Liver (tissue), 9 donors: ENCODE measurements around the gene MLLT3. TPM values are rescaled to one million over a fixed set of nuclear protein-coding genes. Genes with fewer than 3 reads are reported as not detected.

Source experiments
- DNase-seq: peaks from one replicate; pipeline ENCODE4 v3.0.0-alpha.2; 2017; ENCODE audit warnings: low spot score
- H3K27ac ChIP-seq, 2 donors: one replicate each; pipeline ENCODE4 v1.7.0; 2013; ENCODE audit warnings: inconsistent platforms in 2 of 2, low read length in 2 of 2, control low read depth in 1 of 2, low read depth in 1 of 2, mild to moderate bottlenecking in 1 of 2
- H3K27me3 ChIP-seq, 4 donors: one replicate each; pipeline versions ENCODE4 v1.6.1 to v1.7.0; 2013; ENCODE audit warnings: low read length in 3 of 4, inconsistent platforms in 1 of 4, mild to moderate bottlenecking in 1 of 4, moderate library complexity in 1 of 4; ENCODE audit not compliant: control insufficient read depth in 4 of 4, insufficient read depth in 4 of 4
- H3K36me3 ChIP-seq, 4 donors: one replicate each; pipeline versions ENCODE4 v1.6.1 to v1.7.0; 2013; ENCODE audit warnings: low read length in 3 of 4, mild to moderate bottlenecking in 3 of 4, low read depth in 1 of 4, moderate library complexity in 1 of 4; ENCODE audit not compliant: control insufficient read depth in 4 of 4, insufficient read depth in 3 of 4
- H3K4me1 ChIP-seq, 4 donors: one replicate each; pipeline versions ENCODE4 v1.6.1 to v1.7.0; 2013; ENCODE audit warnings: low read length in 3 of 4, mild to moderate bottlenecking in 3 of 4, moderate library complexity in 1 of 4; ENCODE audit not compliant: control insufficient read depth in 4 of 4, insufficient read depth in 4 of 4
- H3K4me3 ChIP-seq, 3 donors: one replicate each; pipeline versions ENCODE4 v1.6.1 to v1.7.0; 2013; ENCODE audit warnings: low read length in 3 of 3, control low read depth in 1 of 3, low read depth in 1 of 3, mild to moderate bottlenecking in 1 of 3
- H3K9ac ChIP-seq, 2 donors: one replicate each; pipeline ENCODE4 v1.7.0; 2013; ENCODE audit warnings: low read length in 2 of 2, mild to moderate bottlenecking in 2 of 2, moderate library complexity in 2 of 2, control low read depth in 1 of 2, low read depth in 1 of 2
- H3K9me3 ChIP-seq, 4 donors: one replicate each; pipeline versions ENCODE4 v1.6.1 to v1.7.0; 2013; ENCODE audit warnings: low read length in 3 of 4; ENCODE audit not compliant: control insufficient read depth in 4 of 4
- CTCF ChIP-seq: fragments of 150-350 bp; IDR thresholded peaks from 2 replicates; pipeline ENCODE4 v1.5.1; 2017; ENCODE audit warnings: improper control_type of control experiment, low read depth, low read length; ENCODE audit not compliant: missing input control
- EGR1 ChIP-seq, 2 donors: IDR thresholded peaks; 2 replicates each; pipeline ENCODE4 v1.6.1; 2016 to 2018; ENCODE audit warnings: antibody characterized with exemption in 2 of 2, low read depth in 2 of 2
- FOXA2 ChIP-seq: IDR thresholded peaks from 2 replicates; pipeline ENCODE4 v1.6.1; 2016; ENCODE audit warnings: antibody characterized with exemption
- GABPA ChIP-seq, 2 donors: IDR thresholded peaks in 1 of 2; conservative IDR thresholded peaks in 1 of 2; 2 replicates each; pipeline ENCODE4 v1.6.1; 2016; ENCODE audit warnings: antibody characterized with exemption in 2 of 2, mild to moderate bottlenecking in 1 of 2, moderate library complexity in 1 of 2
- HNF4A ChIP-seq, 2 donors: conservative IDR thresholded peaks; 2 replicates each; pipeline ENCODE4 v1.6.1; 2016; ENCODE audit warnings: antibody characterized with exemption in 2 of 2, mild to moderate bottlenecking in 2 of 2
- HNF4G ChIP-seq: IDR thresholded peaks from 2 replicates; pipeline ENCODE4 v1.6.1; 2016; ENCODE audit warnings: antibody characterized with exemption
- JUND ChIP-seq, 2 donors: IDR thresholded peaks; 2 replicates each; pipeline ENCODE4 v1.6.1; 2016; ENCODE audit warnings: antibody characterized with exemption in 2 of 2
- MAX ChIP-seq: IDR thresholded peaks from 2 replicates; pipeline ENCODE4 v1.6.1; 2016; ENCODE audit warnings: antibody characterized with exemption
- NR2F2 ChIP-seq: IDR thresholded peaks from 2 replicates; pipeline ENCODE4 v1.6.1; 2016; ENCODE audit warnings: antibody characterized with exemption
- RAD21 ChIP-seq, 2 donors: IDR thresholded peaks; 2 replicates each; pipeline ENCODE4 v1.6.1; 2016; ENCODE audit warnings: antibody characterized with exemption in 2 of 2, mild to moderate bottlenecking in 2 of 2
- REST ChIP-seq: IDR thresholded peaks from 2 replicates; pipeline ENCODE4 v1.6.1; 2016; ENCODE audit warnings: antibody characterized with exemption, mild to moderate bottlenecking
- RXRA ChIP-seq, 2 donors: IDR thresholded peaks; 2 replicates each; pipeline ENCODE4 v1.6.1; 2017 to 2018; ENCODE audit warnings: antibody characterized with exemption in 2 of 2, mild to moderate bottlenecking in 1 of 2
- SP1 ChIP-seq: IDR thresholded peaks from 2 replicates; pipeline ENCODE4 v1.6.1; 2018; ENCODE audit warnings: antibody characterized with exemption, mild to moderate bottlenecking
- TAF1 ChIP-seq: conservative IDR thresholded peaks from 2 replicates; pipeline ENCODE4 v1.6.1; 2016; ENCODE audit warnings: antibody characterized with exemption, mild to moderate bottlenecking
- YY1 ChIP-seq: IDR thresholded peaks from 2 replicates; pipeline ENCODE4 v1.6.1; 2016; ENCODE audit warnings: antibody characterized with exemption, mild to moderate bottlenecking
- ZBTB33 ChIP-seq: IDR thresholded peaks from 2 replicates; pipeline ENCODE4 v1.6.1; 2016; ENCODE audit warnings: antibody characterized with exemption
- WGBS: extraction: QIAGEN DNeasy Blood & Tissue Kit; methylation state at CpG from one replicate; pipeline ENCODE4 v1.1.7; 2013; 5-methylcytosine and 5-hydroxymethylcytosine counted together
- polyA plus RNA-seq, 2 donors: library from polyadenylated mRNA; stranded (reverse) in 1 of 2; unstranded in 1 of 2; fragments of 200-250 nt in 1 of 2; fragments of >200 nt in 1 of 2; fragmentation: Nextera tagmentation in 1 of 2; extraction: Ambion mirVana in 1 of 2; gene quantifications; one replicate each; pipeline versions ENCODE4 v1.2.1 to v1.2.3, GENCODE V29; 2013 to 2015
- total RNA-seq, 2 donors: library from RNA; depleted of rRNA; stranded (reverse); fragments of >200 nt; gene quantifications; one replicate each; pipeline ENCODE4 v1.2.3, GENCODE V29; 2014
- TF ChIP-seq, protein P1 (sequence below): IDR thresholded peaks from 2 replicates; pipeline ENCODE4 v1.6.1; 2016; ENCODE audit warnings: antibody characterized with exemption
- donor health status: healthy.
- donor health status: healthy.
- donor health status: healthy.
- donor health status: healthy.
- donor health status: healthy.

MLLT3 gene
- total and polyA plus RNA-seq, 4 donors = 0.79 to 25.5 (median 1.3) TPM

DNA sequence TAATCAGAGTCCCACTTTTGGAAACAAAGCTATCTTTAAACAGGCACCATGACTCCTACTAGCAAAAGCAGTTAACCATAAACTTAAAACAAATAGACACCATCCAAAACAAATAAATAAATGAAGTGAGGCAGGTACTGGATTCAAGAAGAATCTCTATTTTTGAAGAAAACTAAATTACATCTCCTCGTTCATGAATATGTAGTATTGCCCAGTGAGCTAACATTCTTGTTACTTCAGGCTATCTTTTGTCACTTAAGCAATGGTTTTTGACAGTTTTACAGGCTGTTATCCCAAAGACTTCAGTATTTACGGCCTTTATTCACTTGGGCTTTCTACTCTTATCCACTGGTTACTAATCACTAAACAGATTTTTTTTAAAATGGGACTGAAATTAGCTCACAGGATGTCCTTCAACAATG, 242.5 kb downstream of the MLLT3 start:
- H3K4me1 ChIP-seq = peaks cover 0 to 18% (median 3%) of the 10 kb centered on the region in 4 donors
- no peaks in the 10 kb centered on the region for H3K9me3 ChIP-seq
- no peaks in the 10 kb centered on the region for H3K27me3 ChIP-seq
- H3K9ac ChIP-seq = no peak overlapping the region
- WGBS = 57% methylated on average over 2 of the region's 2 CpGs
- no peaks in the 10 kb centered on the region for H3K36me3 ChIP-seq
- no peak overlapping the region for H3K4me3 ChIP-seq
- no peak overlapping the region for H3K27ac ChIP-seq
- TF ChIP-seq TAF1 = no peak
- TF ChIP-seq RAD21 (IDR thresholded peaks at IDR 0.05) = no peak
- TF ChIP-seq FOXA2 = no peak
- TF ChIP-seq GABPA (IDR thresholded peaks at IDR 0.05 in 1 of 2, conservative IDR thresholded peaks at IDR 0.05 in 1 of 2) = no peak
- TF ChIP-seq YY1 = no peak
- no peak for TF ChIP-seq HNF4G
- TF ChIP-seq NR2F2 = no peak
- TF ChIP-seq HNF4A (conservative IDR thresholded peaks at IDR 0.05) = no peak
- TF ChIP-seq SP1 = no peak
- TF ChIP-seq, protein P1, sequence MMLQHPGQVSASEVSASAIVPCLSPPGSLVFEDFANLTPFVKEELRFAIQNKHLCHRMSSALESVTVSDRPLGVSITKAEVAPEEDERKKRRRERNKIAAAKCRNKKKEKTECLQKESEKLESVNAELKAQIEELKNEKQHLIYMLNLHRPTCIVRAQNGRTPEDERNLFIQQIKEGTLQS = no peak
- no peak for TF ChIP-seq REST
- TF ChIP-seq EGR1 (IDR thresholded peaks at IDR 0.05; ENCODE audit: low read depth in 2 of 2) = no peak
- DNase-seq = no peak

- Histone ChIP-seq H3K27ac (no peak overlapping the region), H3K9ac (no peak overlapping the region), H3K36me3 (no peaks in the 10 kb centered on the region), H3K27me3 (no peaks in the 10 kb centered on the region), H3K4me3 (no peak overlapping the region), H3K4me1 (peaks cover 0 to 18% (median 3%) of the 10 kb centered on the region in 4 donors), H3K9me3 (no peaks in the 10 kb centered on the region)
- DNase-seq = no peak
- 66% methylated on average over 3 of the region's 3 CpGs for WGBS
- TF ChIP-seq RXRA (IDR thresholded peaks at IDR 0.05) (no peak), NR2F2 (no peak), ZBTB33 (no peak), EGR1 (IDR thresholded peaks at IDR 0.05; ENCODE audit: low read depth in 2 of 2) (no peak), FOXA2 (no peak), CTCF (no peak), SP1 (no peak), GABPA (IDR thresholded peaks at IDR 0.05 in 1 of 2, conservative IDR thresholded peaks at IDR 0.05 in 1 of 2) (no peak), HNF4G (no peak), JUND (IDR thresholded peaks at IDR 0.05) (no peak), MAX (no peak)
Measured at GRCh38 chr9:20378851-20379250, 243.4 kb downstream of the MLLT3 start.
